ENCODE results near the gene PRKAB1. TPM values are rescaled to one million over a fixed set of nuclear protein-coding genes. Genes with fewer than 3 reads are reported as not detected.

The PRKAB1 gene
- total RNA-seq, 1 donor from 2014 or later = 28.5 TPM

DNA sequence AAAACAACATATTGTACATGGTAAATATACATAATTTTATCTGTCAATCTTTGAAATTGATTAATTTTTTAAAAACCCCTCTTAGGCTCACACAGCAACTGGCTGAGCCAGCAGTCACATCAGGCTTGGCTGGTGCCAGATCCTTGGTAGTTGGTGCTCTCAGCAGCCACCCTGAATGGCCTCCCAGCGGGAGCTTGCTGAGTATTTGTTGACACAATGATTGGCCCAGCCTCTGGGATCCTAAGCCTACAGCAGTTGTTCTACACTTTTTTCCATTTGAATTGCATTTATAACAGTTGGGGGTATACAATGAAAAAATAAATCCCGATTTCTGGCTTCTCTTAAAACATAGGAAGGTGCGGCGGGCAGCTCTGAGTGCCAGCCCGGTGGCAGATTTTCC, 11.1 kb downstream of the PRKAB1 start:
- Mint-ChIP-seq H3K4me1 (ENCODE audit: unreplicated experiment) (peaks cover 4% of the 10 kb centered on the region), H3K9me3 (ENCODE audit: unreplicated experiment) (no peaks in the 10 kb centered on the region), H3K27ac (ENCODE audit: unreplicated experiment) (no peak overlapping the region), H3K4me3 (ENCODE audit: unreplicated experiment) (peak overlapping the region; percentile 45), H3K36me3 (ENCODE audit: low read depth, unreplicated experiment) (peaks cover 56% of the 10 kb centered on the region), H3K27me3 (ENCODE audit: unreplicated experiment) (peaks cover 8% of the 10 kb centered on the region)
- no peak for DNase-seq (ENCODE audit: low spot score)
- TF ChIP-seq, protein P1, sequence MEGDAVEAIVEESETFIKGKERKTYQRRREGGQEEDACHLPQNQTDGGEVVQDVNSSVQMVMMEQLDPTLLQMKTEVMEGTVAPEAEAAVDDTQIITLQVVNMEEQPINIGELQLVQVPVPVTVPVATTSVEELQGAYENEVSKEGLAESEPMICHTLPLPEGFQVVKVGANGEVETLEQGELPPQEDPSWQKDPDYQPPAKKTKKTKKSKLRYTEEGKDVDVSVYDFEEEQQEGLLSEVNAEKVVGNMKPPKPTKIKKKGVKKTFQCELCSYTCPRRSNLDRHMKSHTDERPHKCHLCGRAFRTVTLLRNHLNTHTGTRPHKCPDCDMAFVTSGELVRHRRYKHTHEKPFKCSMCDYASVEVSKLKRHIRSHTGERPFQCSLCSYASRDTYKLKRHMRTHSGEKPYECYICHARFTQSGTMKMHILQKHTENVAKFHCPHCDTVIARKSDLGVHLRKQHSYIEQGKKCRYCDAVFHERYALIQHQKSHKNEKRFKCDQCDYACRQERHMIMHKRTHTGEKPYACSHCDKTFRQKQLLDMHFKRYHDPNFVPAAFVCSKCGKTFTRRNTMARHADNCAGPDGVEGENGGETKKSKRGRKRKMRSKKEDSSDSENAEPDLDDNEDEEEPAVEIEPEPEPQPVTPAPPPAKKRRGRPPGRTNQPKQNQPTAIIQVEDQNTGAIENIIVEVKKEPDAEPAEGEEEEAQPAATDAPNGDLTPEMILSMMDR (IDR thresholded peaks at IDR 0.05; ENCODE audit: unreplicated experiment) = no peak

DNA sequence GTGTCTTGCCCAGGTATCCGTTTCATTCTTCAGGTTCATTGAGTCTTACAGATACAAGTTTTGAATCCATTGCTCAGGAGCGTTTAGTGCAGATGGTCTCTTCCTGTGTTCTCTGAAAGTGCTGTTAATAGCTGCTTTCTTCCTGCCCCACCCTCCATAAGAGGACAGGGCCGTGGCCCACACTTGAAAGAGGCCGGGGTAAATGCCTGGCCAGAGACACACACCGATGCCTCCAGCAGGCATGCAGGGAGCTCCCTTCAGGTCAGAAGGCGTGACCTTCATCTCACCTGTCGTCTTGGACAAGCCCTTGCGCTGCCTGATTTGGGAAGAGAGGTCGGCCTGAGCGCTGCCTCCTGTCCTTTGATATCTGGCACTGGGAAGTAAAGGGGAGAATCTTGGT, 11.6 kb downstream of the PRKAB1 start:
- Mint-ChIP-seq H3K4me3 (ENCODE audit: unreplicated experiment) (peak overlapping the region; percentile 45), H3K4me1 (ENCODE audit: unreplicated experiment) (peaks cover under 1% of the 10 kb centered on the region), H3K36me3 (ENCODE audit: low read depth, unreplicated experiment) (peaks cover 54% of the 10 kb centered on the region), H3K9me3 (ENCODE audit: unreplicated experiment) (no peaks in the 10 kb centered on the region), H3K27me3 (ENCODE audit: unreplicated experiment) (peaks cover 8% of the 10 kb centered on the region), H3K27ac (ENCODE audit: unreplicated experiment) (no peak overlapping the region)
- TF ChIP-seq, protein P1 (IDR thresholded peaks at IDR 0.05; ENCODE audit: unreplicated experiment) = no peak
- no peak for DNase-seq (ENCODE audit: low spot score)

DNA sequence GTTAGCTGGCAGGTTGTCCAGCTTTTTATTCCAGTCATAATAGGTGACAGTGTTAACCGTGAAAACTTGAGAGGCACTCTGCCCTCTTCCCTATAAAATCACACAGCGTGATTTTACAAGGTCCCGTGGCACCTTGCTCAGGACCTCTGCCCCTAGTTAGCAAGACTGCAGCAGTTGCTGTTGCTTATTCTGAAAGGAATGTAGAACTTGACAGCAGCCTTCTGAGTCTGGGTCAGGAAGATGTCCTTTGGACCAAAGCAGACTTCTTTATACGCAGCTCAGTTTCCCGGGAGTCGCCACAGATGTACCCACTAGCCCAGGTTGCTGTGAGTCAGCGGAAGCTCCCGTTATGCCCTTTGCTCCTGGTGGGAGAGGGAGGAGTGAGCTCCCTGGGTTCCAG, 13.2 kb downstream of the PRKAB1 start:
- H3K4me1 Mint-ChIP-seq (ENCODE audit: unreplicated experiment) = no peaks in the 10 kb centered on the region
- H3K27ac Mint-ChIP-seq (ENCODE audit: unreplicated experiment) = no peak overlapping the region
- no peak overlapping the region for H3K4me3 Mint-ChIP-seq (ENCODE audit: unreplicated experiment)
- no peak for DNase-seq (ENCODE audit: low spot score)
- peaks cover 6% of the 10 kb centered on the region for H3K27me3 Mint-ChIP-seq (ENCODE audit: unreplicated experiment)
- TF ChIP-seq, protein P1 (IDR thresholded peaks at IDR 0.05; ENCODE audit: unreplicated experiment) = no peak
- peaks cover 41% of the 10 kb centered on the region for H3K36me3 Mint-ChIP-seq (ENCODE audit: low read depth, unreplicated experiment)
- H3K9me3 Mint-ChIP-seq (ENCODE audit: unreplicated experiment) = no peaks in the 10 kb centered on the region

DNA sequence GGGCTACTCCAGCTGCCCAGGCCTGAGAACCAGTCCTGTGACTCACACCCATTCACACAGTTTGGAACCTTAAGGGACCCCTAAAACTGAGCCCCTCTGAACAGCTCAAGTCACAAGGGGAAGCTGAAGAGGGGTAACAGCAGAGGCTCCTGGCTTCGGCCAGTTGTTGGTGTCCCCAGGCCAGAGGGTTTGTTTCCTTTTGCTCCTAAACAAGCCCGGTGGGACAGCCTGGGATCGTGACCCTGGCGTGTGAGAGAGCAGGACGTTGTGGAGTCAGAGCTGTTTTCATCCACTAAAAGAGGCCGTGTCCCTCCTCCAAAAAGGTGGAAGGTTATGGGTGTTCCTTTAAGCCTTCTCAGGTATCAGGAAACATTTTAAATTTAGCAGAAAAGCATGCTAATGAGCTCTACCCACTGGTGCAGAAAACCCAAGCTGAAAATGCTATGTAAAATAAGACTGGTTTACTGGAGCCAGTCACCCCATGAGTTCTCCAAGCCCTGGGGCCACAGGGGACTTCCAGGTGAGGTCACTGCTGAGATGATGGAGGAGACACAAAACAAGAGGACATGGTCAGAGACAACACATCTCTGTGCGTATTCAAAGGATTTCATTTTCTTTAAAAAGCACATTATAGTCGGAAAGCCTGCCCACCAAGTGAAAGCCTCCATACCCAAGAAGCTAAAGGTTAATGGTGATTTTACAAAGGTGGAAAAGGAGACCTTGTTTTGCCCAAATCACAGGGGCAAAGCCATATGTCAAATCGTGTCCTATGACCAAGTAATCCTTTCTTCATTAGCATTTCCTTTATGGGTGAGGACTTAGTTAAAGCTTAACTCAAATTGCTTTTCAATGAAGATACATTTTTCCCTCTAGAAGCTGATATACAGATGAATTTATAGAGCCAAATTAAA, 14.1 kb downstream of the PRKAB1 start:
- Mint-ChIP-seq H3K4me1 (ENCODE audit: unreplicated experiment) (peaks cover 2% of the 10 kb centered on the region), H3K27ac (ENCODE audit: unreplicated experiment) (no peak overlapping the region), H3K36me3 (ENCODE audit: low read depth, unreplicated experiment) (peaks cover 33% of the 10 kb centered on the region), H3K27me3 (ENCODE audit: unreplicated experiment) (peaks cover 4% of the 10 kb centered on the region), H3K9me3 (ENCODE audit: unreplicated experiment) (no peaks in the 10 kb centered on the region), H3K4me3 (ENCODE audit: unreplicated experiment) (no peak overlapping the region)
- no peak for DNase-seq (ENCODE audit: low spot score)
- TF ChIP-seq, protein P1 (IDR thresholded peaks at IDR 0.05; ENCODE audit: unreplicated experiment) = no peak

DNA sequence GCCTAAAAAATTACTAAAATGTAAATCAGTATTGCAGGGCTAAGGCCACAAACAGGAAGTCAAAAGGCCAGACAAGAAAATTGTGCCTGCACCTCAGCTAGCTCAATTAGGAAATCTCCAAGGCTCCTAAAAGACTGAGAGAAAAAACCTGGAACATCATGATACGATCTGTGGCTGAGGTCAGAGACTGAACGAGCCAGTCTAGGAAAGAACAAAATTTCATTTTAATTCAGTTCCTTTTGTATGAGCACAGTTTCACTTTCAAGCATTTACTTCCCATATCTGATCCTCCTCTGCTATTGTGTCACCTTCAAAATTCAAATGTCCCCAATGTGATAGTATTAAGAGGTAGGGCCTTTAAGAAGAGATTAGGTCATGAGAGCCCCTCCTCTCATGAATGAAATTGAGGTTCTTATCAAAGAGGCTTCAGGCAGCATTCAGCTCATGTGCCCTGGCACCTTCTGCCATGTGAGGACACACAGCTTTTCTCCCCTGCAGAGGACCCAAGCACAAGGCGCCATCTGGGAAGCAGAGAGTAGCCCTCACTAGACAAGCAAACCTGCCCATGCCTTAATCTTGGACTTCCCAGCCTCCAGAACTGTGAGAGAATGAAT, 14.8 kb downstream of the PRKAB1 start:
- TF ChIP-seq, protein P1 (IDR thresholded peaks at IDR 0.05; ENCODE audit: unreplicated experiment) = no peak

More for the DNA sequence above, 14.8 kb downstream of the PRKAB1 start:
- peaks cover 7% of the 10 kb centered on the region for H3K4me1 Mint-ChIP-seq (ENCODE audit: unreplicated experiment)
- H3K36me3 Mint-ChIP-seq (ENCODE audit: low read depth, unreplicated experiment) = peaks cover 32% of the 10 kb centered on the region
- H3K27me3 Mint-ChIP-seq (ENCODE audit: unreplicated experiment) = peaks cover 5% of the 10 kb centered on the region
- H3K27ac Mint-ChIP-seq (ENCODE audit: unreplicated experiment) = no peak overlapping the region
- no peak overlapping the region for H3K4me3 Mint-ChIP-seq (ENCODE audit: unreplicated experiment)
- H3K9me3 Mint-ChIP-seq (ENCODE audit: unreplicated experiment) = no peaks in the 10 kb centered on the region
- DNase-seq (ENCODE audit: low spot score) = no peak

Data from endothelial cell (in vitro differentiated cells).